NCI-H446 treated with DMSO at 0.1 percent for 48 hours (cell line): Measurements from ENCODE around the gene PDLIM1.

Source experiments
- DNase-seq: peaks from one replicate; lab custom pipeline; 2025; lab: John Stamatoyannopoulos, UW

Gene PDLIM1

GRCh38 chr10:95288303-95288702 lies 2.5 kb downstream of the PDLIM1 start:
- DNase-seq = no peak

- DNase-seq = no peak
These were observed 3.5 kb downstream of the PDLIM1 start for GRCh38 chr10:95287281-95287680.

- DNase-seq = no peak
These were observed 4.1 kb downstream of the PDLIM1 start for GRCh38 chr10:95286707-95287106.

GRCh38 chr10:95285556-95285955 lies 5.2 kb downstream of the PDLIM1 start:
- DNase-seq = no peak

GRCh38 chr10:95284807-95285206 lies 6.0 kb downstream of the PDLIM1 start:
- DNase-seq = no peak

GRCh38 chr10:95282107-95282506 lies 8.7 kb downstream of the PDLIM1 start:
- DNase-seq = no peak

- DNase-seq = no peak
These were observed 9.6 kb downstream of the PDLIM1 start for GRCh38 chr10:95281206-95281605.

- no peak for DNase-seq
These were observed 10.2 kb downstream of the PDLIM1 start for GRCh38 chr10:95280637-95281036.

GRCh38 chr10:95279042-95279820 lies 11.6 kb downstream of the PDLIM1 start:
- no peak for DNase-seq

- DNase-seq = no peak
These were observed 12.5 kb downstream of the PDLIM1 start for GRCh38 chr10:95278061-95278988.

GRCh38 chr10:95277614-95278013 lies 13.2 kb downstream of the PDLIM1 start:
- no peak for DNase-seq

- DNase-seq = no peak
These were observed 13.6 kb downstream of the PDLIM1 start for GRCh38 chr10:95277201-95277570.

GRCh38 chr10:95276367-95277200 lies 14.2 kb downstream of the PDLIM1 start:
- no peak for DNase-seq

GRCh38 chr10:95275726-95276366 lies 15.0 kb downstream of the PDLIM1 start:
- no peak for DNase-seq

- DNase-seq = no peak
These were observed 17.1 kb downstream of the PDLIM1 start for GRCh38 chr10:95273393-95274312.

GRCh38 chr10:95268438-95268837 lies 22.4 kb downstream of the PDLIM1 start:
- DNase-seq = no peak

- no peak for DNase-seq
These were observed 23.6 kb downstream of the PDLIM1 start for GRCh38 chr10:95267251-95267650.

- DNase-seq = no peak
These were observed 24.1 kb downstream of the PDLIM1 start for GRCh38 chr10:95266674-95267095.

- DNase-seq = no peak
These were observed 25.2 kb downstream of the PDLIM1 start for GRCh38 chr10:95265572-95265971.

- no peak for DNase-seq
These were observed 26.4 kb downstream of the PDLIM1 start for GRCh38 chr10:95264227-95265051.
